Measurements from ENCODE around the gene SURF2. TPM values are rescaled to one million over a fixed set of nuclear protein-coding genes. Genes with fewer than 3 reads are reported as not detected.
A peak's percentile ranks its signal among the peaks of the same experiment; 100 is the strongest.

Gene SURF2
- total and polyA plus RNA-seq, 2 experiments from 2014 or later: 39.9 to 104 TPM

DNA sequence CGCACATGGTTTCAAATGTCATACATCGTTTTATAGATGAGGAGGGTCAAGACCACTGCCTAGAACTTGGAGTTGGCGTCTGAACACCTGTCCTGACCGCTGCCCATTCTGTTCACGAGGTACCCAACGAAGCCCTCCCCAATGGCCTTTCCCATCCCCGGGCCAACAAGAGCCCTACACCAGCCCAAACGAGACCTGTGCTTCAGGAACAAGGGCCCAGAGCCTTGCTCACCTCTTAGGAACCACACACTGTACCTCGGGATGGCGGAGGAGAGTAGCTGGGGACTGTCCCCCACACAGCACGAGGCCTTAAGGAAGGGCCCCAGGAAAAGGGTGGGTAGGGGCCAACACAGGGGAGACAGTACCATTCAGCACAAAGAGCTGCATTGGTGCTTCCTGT, 23.3 kb upstream of the SURF2 start:
- H3F3A ChIP-seq (replicated peaks; ENCODE audit: low read depth): peaks cover 36% of the 10 kb centered on the region
- Mint-ChIP-seq H3K27me3 (ENCODE audit: insufficient read depth, low read depth, poor library complexity) (peaks cover 29% of the 10 kb centered on the region), H3K27ac (no peak overlapping the region), H3K4me1 (peaks cover 16% of the 10 kb centered on the region), H3K4me3 (no peak overlapping the region), H3K36me3 (ENCODE audit: low read depth) (peaks cover 66% of the 10 kb centered on the region), H3K9me3 (peaks cover 8% of the 10 kb centered on the region; the same call in 2 of the 3 replicates)
- H3K4me2 ChIP-seq: no peak overlapping the region
- DNase-seq (ENCODE audit: low spot score) (no peak), ATAC-seq (no peak)
- no peak overlapping the region for H3K4me3 ChIP-seq
- peaks cover 9% of the 10 kb centered on the region for H3K4me1 ChIP-seq (ENCODE audit: insufficient read depth)
- peaks cover 19% of the 10 kb centered on the region for H3K79me2 ChIP-seq (replicated peaks; ENCODE audit: insufficient read depth)
- H3K27ac ChIP-seq (ENCODE audit: low read depth): no peak overlapping the region
- peaks cover 12% of the 10 kb centered on the region; the same call in 1 of the 2 replicates for H4K20me1 ChIP-seq (replicated peaks; ENCODE audit: insufficient read depth)
- H3K9me2 ChIP-seq (ENCODE audit: insufficient read depth): no peaks in the 10 kb centered on the region
- H3K36me3 ChIP-seq (ENCODE audit: insufficient read depth): peaks cover 10% of the 10 kb centered on the region
- H3K27me3 ChIP-seq (ENCODE audit: insufficient read depth): no peaks in the 10 kb centered on the region
- H2AFZ ChIP-seq: no peak overlapping the region
- TF ChIP-seq EZH2phosphoT487 (IDR thresholded peaks at IDR 0.05; ENCODE audit: unreplicated experiment): no peak
- no peak for TF ChIP-seq STAT1 (IDR thresholded peaks at IDR 0.05; ENCODE audit: unreplicated experiment)

DNA sequence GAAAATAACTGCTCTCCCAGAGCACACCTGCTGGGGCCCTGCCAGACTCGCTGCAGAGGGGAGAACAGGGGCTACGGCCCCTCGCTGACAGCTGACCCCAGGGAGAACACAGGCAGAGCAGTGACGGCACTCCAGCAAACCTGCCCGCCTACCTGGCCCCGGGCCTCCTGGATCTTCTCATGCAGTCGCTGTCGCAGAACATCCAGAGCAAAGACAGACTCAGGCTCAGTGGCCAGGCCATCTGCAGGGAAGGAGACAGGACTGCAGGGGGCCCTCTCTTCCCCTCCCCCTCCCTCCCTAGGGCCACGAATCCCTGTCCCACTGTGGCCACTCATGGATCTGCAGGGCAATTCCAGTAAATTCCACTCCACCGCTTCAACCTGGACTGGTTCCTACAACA, 22.8 kb upstream of the SURF2 start:
- Histone ChIP-seq H3K79me2 (replicated peaks; ENCODE audit: insufficient read depth) (peaks cover 19% of the 10 kb centered on the region), H3K27ac (ENCODE audit: low read depth) (no peak overlapping the region), H3F3A (replicated peaks; ENCODE audit: low read depth) (peaks cover 36% of the 10 kb centered on the region), H3K36me3 (ENCODE audit: insufficient read depth) (peaks cover 10% of the 10 kb centered on the region), H4K20me1 (replicated peaks; ENCODE audit: insufficient read depth) (peaks cover 12% of the 10 kb centered on the region; the same call in 1 of the 2 replicates), H3K4me2 (no peak overlapping the region), H3K4me1 (ENCODE audit: insufficient read depth) (peaks cover 9% of the 10 kb centered on the region), H3K4me3 (no peak overlapping the region), H3K27me3 (ENCODE audit: insufficient read depth) (no peaks in the 10 kb centered on the region), H2AFZ (no peak overlapping the region), H3K9me2 (ENCODE audit: insufficient read depth) (no peaks in the 10 kb centered on the region)
- Mint-ChIP-seq H3K9me3 (peaks cover 6% of the 10 kb centered on the region; the same call in 2 of the 3 replicates), H3K27me3 (ENCODE audit: insufficient read depth, low read depth, poor library complexity) (peaks cover 24% of the 10 kb centered on the region), H3K27ac (no peak overlapping the region), H3K4me3 (peak overlapping the region; percentile 99; the same call in 1 of the 3 replicates), H3K4me1 (peaks cover 16% of the 10 kb centered on the region), H3K36me3 (ENCODE audit: low read depth) (peaks cover 65% of the 10 kb centered on the region)
- TF ChIP-seq POLR2AphosphoS5 (IDR thresholded peaks at IDR 0.05; ENCODE audit: low read depth): no peak
- TF ChIP-seq, protein P1, sequence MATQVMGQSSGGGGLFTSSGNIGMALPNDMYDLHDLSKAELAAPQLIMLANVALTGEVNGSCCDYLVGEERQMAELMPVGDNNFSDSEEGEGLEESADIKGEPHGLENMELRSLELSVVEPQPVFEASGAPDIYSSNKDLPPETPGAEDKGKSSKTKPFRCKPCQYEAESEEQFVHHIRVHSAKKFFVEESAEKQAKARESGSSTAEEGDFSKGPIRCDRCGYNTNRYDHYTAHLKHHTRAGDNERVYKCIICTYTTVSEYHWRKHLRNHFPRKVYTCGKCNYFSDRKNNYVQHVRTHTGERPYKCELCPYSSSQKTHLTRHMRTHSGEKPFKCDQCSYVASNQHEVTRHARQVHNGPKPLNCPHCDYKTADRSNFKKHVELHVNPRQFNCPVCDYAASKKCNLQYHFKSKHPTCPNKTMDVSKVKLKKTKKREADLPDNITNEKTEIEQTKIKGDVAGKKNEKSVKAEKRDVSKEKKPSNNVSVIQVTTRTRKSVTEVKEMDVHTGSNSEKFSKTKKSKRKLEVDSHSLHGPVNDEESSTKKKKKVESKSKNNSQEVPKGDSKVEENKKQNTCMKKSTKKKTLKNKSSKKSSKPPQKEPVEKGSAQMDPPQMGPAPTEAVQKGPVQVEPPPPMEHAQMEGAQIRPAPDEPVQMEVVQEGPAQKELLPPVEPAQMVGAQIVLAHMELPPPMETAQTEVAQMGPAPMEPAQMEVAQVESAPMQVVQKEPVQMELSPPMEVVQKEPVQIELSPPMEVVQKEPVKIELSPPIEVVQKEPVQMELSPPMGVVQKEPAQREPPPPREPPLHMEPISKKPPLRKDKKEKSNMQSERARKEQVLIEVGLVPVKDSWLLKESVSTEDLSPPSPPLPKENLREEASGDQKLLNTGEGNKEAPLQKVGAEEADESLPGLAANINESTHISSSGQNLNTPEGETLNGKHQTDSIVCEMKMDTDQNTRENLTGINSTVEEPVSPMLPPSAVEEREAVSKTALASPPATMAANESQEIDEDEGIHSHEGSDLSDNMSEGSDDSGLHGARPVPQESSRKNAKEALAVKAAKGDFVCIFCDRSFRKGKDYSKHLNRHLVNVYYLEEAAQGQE (IDR thresholded peaks at IDR 0.05; ENCODE audit: unreplicated experiment): no peak
- no peak for TF ChIP-seq STAT1 (IDR thresholded peaks at IDR 0.05; ENCODE audit: unreplicated experiment)
- TF ChIP-seq, protein P2, sequence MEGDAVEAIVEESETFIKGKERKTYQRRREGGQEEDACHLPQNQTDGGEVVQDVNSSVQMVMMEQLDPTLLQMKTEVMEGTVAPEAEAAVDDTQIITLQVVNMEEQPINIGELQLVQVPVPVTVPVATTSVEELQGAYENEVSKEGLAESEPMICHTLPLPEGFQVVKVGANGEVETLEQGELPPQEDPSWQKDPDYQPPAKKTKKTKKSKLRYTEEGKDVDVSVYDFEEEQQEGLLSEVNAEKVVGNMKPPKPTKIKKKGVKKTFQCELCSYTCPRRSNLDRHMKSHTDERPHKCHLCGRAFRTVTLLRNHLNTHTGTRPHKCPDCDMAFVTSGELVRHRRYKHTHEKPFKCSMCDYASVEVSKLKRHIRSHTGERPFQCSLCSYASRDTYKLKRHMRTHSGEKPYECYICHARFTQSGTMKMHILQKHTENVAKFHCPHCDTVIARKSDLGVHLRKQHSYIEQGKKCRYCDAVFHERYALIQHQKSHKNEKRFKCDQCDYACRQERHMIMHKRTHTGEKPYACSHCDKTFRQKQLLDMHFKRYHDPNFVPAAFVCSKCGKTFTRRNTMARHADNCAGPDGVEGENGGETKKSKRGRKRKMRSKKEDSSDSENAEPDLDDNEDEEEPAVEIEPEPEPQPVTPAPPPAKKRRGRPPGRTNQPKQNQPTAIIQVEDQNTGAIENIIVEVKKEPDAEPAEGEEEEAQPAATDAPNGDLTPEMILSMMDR (conservative IDR thresholded peaks at IDR 0.05; ENCODE audit: low read depth in 2 of 2): 0 out of 4 replicates have a peak, but pooled peaks of 1 of the 2 experiments have one; percentile 0
- TF ChIP-seq, protein P3, sequence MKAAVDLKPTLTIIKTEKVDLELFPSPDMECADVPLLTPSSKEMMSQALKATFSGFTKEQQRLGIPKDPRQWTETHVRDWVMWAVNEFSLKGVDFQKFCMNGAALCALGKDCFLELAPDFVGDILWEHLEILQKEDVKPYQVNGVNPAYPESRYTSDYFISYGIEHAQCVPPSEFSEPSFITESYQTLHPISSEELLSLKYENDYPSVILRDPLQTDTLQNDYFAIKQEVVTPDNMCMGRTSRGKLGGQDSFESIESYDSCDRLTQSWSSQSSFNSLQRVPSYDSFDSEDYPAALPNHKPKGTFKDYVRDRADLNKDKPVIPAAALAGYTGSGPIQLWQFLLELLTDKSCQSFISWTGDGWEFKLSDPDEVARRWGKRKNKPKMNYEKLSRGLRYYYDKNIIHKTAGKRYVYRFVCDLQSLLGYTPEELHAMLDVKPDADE (IDR thresholded peaks at IDR 0.05): no peak
- DNase-seq (ENCODE audit: low spot score) (no peak), ATAC-seq (no peak)
